Keratinocyte (primary cell): ENCODE measurements around the gene COL9A3. TPM values are rescaled to one million over a fixed set of nuclear protein-coding genes. Genes with fewer than 3 reads are reported as not detected.

Source experiments
- DNase-seq: peaks from one replicate; pipeline ENCODE4 v3.0.0-alpha.2; 2011; ENCODE audit warnings: low read depth, missing footprints, low spot score
- FAIRE-seq: peaks from 2 replicates; lab custom pipeline; 2011; peaks lifted over from hg19 to GRCh38; lab: Jason Lieb, UNC
- H2AFZ ChIP-seq: 2 replicates; pipeline ENCODE4 v1.6.0; 2012; ENCODE audit warnings: low read length, control low read depth, inconsistent platforms; ENCODE audit not compliant: control insufficient read depth
- H3K27ac ChIP-seq: 2 replicates; pipeline ENCODE4 v1.5.1; 2011; ENCODE audit warnings: low read length; ENCODE audit not compliant: control insufficient read depth, insufficient read depth
- H3K27me3 ChIP-seq: 3 replicates; pipeline ENCODE4 v1.6.0; 2011; ENCODE audit warnings: low read length; ENCODE audit not compliant: control insufficient read depth, insufficient read depth; ENCODE audit errors: extremely low read depth
- H3K36me3 ChIP-seq, 2 experiments: 2 replicates in 1 of 2; 3 replicates in 1 of 2; pipeline ENCODE4 v1.5.1; 2011; ENCODE audit warnings: low read length in 2 of 2, mild to moderate bottlenecking in 1 of 2; ENCODE audit not compliant: control insufficient read depth in 2 of 2, insufficient read depth in 2 of 2; ENCODE audit errors: extremely low read depth in 1 of 2
- H3K4me1 ChIP-seq: 3 replicates; pipeline ENCODE4 v1.5.1; 2011; ENCODE audit warnings: low read length; ENCODE audit not compliant: control insufficient read depth, insufficient read depth; ENCODE audit errors: extremely low read depth
- H3K4me2 ChIP-seq: 3 replicates; pipeline ENCODE4 v1.6.0; 2011; ENCODE audit warnings: low read depth, low read length; ENCODE audit not compliant: control insufficient read depth, insufficient read depth; ENCODE audit errors: extremely low read depth
- H3K4me3 ChIP-seq, 3 experiments: fragments of 200-600 bp in 1 of 3; sonication (generic) in 1 of 3; 2 replicates in 2 of 3; 3 replicates in 1 of 3; pipeline ENCODE4 v1.5.1; 2011 to 2016; ENCODE audit warnings: low read length in 3 of 3, mild to moderate bottlenecking in 3 of 3, control low read depth in 2 of 3, inconsistent platforms in 1 of 3, low read depth in 1 of 3, mixed read lengths in 1 of 3, mixed run types in 1 of 3, moderate library complexity in 1 of 3; ENCODE audit not compliant: control insufficient read depth in 2 of 3, insufficient read depth in 2 of 3; ENCODE audit errors: extremely low read depth in 1 of 3
- H3K79me2 ChIP-seq: 2 replicates; pipeline ENCODE4 v1.6.0; 2012; ENCODE audit warnings: low read length; ENCODE audit not compliant: control insufficient read depth, insufficient read depth
- H3K9ac ChIP-seq: 3 replicates; pipeline ENCODE4 v1.6.0; 2011; ENCODE audit warnings: low read length; ENCODE audit not compliant: control insufficient read depth, insufficient read depth; ENCODE audit errors: extremely low read depth
- H3K9me1 ChIP-seq: 3 replicates; pipeline ENCODE4 v1.6.0; 2011; ENCODE audit warnings: low read length; ENCODE audit not compliant: control insufficient read depth, insufficient read depth; ENCODE audit errors: extremely low read depth
- H3K9me3 ChIP-seq: 2 replicates; pipeline ENCODE4 v1.5.1; 2012; ENCODE audit warnings: low read depth, low read length; ENCODE audit not compliant: control insufficient read depth
- H4K20me1 ChIP-seq: 3 replicates; pipeline ENCODE4 v1.6.0; 2011; ENCODE audit warnings: low read length; ENCODE audit not compliant: control insufficient read depth, insufficient read depth; ENCODE audit errors: extremely low read depth
- CTCF ChIP-seq, 3 experiments: IDR thresholded peaks in 1 of 3; conservative IDR thresholded peaks in 1 of 3; optimal IDR thresholded peaks in 1 of 3; 2 replicates in 2 of 3; 3 replicates in 1 of 3; pipeline versions ENCODE3 to v1.5.1; 2011; ENCODE audit warnings: low read length in 3 of 3, mild to moderate bottlenecking in 3 of 3, moderate library complexity in 2 of 3, control low read depth in 1 of 3, inconsistent platforms in 1 of 3; ENCODE audit not compliant: insufficient read depth in 2 of 3; ENCODE audit errors: extremely low read depth in 1 of 3
- EZH2 ChIP-seq: IDR thresholded peaks from one replicate; pipeline ENCODE4 v1.6.1; 2012; ENCODE audit warnings: inconsistent platforms, mild to moderate bottlenecking, low read length, moderate library complexity
- dilution Hi-C: fragments of 300-500 bp; cut with MboI; formaldehyde crosslinking; loops from one replicate; pipeline ENCODE4 v1.7.0; 2020; ENCODE audit warnings: low sequenced_read_pairs; ENCODE audit not compliant: extremely low pct_ligation_motif_present
- polyA plus RNA-seq, 5 experiments: library from polyadenylated mRNA; depleted of rRNA in 3 of 5; stranded (reverse) in 3 of 5; stranded (forward) in 1 of 5; unstranded in 1 of 5; fragments of >200 nt; gene quantifications; 1 replicate in 1 of 5; 2 replicates in 3 of 5; 3 replicates in 1 of 5; pipeline versions ENCODE4 v1.2.1 to v1.2.3, GENCODE V29; 2011 to 2012; ENCODE audit warnings: missing spikeins in 2 of 5, low read depth in 1 of 5, low replicate concordance in 1 of 5

Gene COL9A3
- polyA plus RNA-seq, 1 donor (not counting 4 experiments of a cell fraction or from before 2014, with no cell fraction given): 4.8 TPM

- Histone ChIP-seq H3K27ac (no peak overlapping the region), H3K4me2 (no peak overlapping the region), H3K36me3 (no peaks in the 10 kb centered on the region), H3K9me3 (no peaks in the 10 kb centered on the region), H3K9me1 (no peaks in the 10 kb centered on the region), H4K20me1 (no peaks in the 10 kb centered on the region), H2AFZ (no peak overlapping the region), H3K27me3 (no peaks in the 10 kb centered on the region), H3K79me2 (no peaks in the 10 kb centered on the region), H3K4me3 (no peak overlapping the region), H3K9ac (no peak overlapping the region), H3K4me1 (peaks cover 22% of the 10 kb centered on the region)
- no peak for TF ChIP-seq CTCF (optimal IDR thresholded peaks at IDR 0.05 in 1 of 3, IDR thresholded peaks at IDR 0.05 in 1 of 3, conservative IDR thresholded peaks at IDR 0.05 in 1 of 3; ENCODE audit: extremely low read depth in 1 of 3, insufficient read depth in 2 of 3, low read length in 3 of 3)
- no peak for TF ChIP-seq EZH2
- FAIRE-seq (no peak), DNase-seq (no peak)
- dilution Hi-C loops: no loop called here
These were observed 41.6 kb upstream of the COL9A3 start for GRCh38 chr20:62775206-62775605.

- peak overlapping the region; percentile 35 for H3K4me2 ChIP-seq
- H3K4me3 ChIP-seq: no peak overlapping the region
- no peaks in the 10 kb centered on the region for H3K27me3 ChIP-seq
These were observed 40.7 kb upstream of the COL9A3 start for GRCh38 chr20:62776035-62776691.

More at GRCh38 chr20:62776035-62776691, 40.7 kb upstream of the COL9A3 start:
- Histone ChIP-seq H3K9me3 (no peaks in the 10 kb centered on the region), H3K9me1 (no peaks in the 10 kb centered on the region), H3K79me2 (no peaks in the 10 kb centered on the region), H3K36me3 (no peaks in the 10 kb centered on the region), H3K4me1 (peaks cover 22% of the 10 kb centered on the region), H3K27ac (no peak overlapping the region), H4K20me1 (no peaks in the 10 kb centered on the region), H3K9ac (no peak overlapping the region), H2AFZ (no peak overlapping the region)
- TF ChIP-seq CTCF (optimal IDR thresholded peaks at IDR 0.05 in 1 of 3, IDR thresholded peaks at IDR 0.05 in 1 of 3, conservative IDR thresholded peaks at IDR 0.05 in 1 of 3; ENCODE audit: extremely low read depth in 1 of 3, insufficient read depth in 2 of 3, low read length in 3 of 3) (no peak), EZH2 (no peak)
- DNase-seq: no peak
- dilution Hi-C loops: no loop called here
- FAIRE-seq: no peak
